ENCODE measurements around the gene HECA.

DNA sequence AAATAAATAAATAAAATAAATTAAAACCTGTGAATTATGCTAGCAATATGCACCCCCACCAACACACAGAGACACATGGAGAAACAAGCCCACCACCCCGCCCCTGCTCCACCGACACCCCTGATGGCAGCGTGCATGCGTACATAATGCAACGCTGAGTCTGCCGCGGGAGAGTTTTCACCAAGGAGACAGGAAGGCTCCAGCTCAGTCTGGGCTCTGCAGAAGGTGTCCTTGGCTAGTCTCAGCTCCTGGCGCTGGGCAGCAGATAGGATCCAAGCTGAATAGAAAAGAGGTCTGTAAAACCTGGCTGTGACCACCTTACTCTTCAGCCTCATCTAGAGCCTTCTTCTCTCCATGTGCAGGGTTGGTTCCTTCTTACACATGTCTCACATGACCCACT lies 26.5 kb upstream of the HECA start:
- TF ChIP-seq EP300 (IDR thresholded peaks at IDR 0.05) (no peak), POLR2A (IDR thresholded peaks at IDR 0.05) (no peak)
